G401 (cell line): ENCODE measurements around the gene TMEM200C. TPM values are rescaled to one million over a fixed set of nuclear protein-coding genes. Genes with fewer than 3 reads are reported as not detected.

Experiments used
- DNase-seq: peaks from one replicate; pipeline ENCODE4 v3.0.0-alpha.2; 2015; ENCODE audit warnings: low spot score
- in situ Hi-C: cut with HindIII; loops from 2 replicates; pipeline ENCODE4 v1.10.0; 2016; ENCODE audit warnings: low sequenced_read_pairs, mixed read lengths
- total RNA-seq: library from RNA; depleted of rRNA; stranded (reverse); fragments of >200 nt; shearing (Covaris generic); gene quantifications from 2 replicates; pipeline ENCODE4 v1.2.3, GENCODE V29; 2014

TMEM200C gene
- total RNA-seq, 1 experiment from 2014 or later: not detected

GRCh38 chr18:5841518-5841917 lies 53.8 kb downstream of the TMEM200C start:
- DNase-seq: peak; percentile 61
- in situ Hi-C loops: no loop called here

DNA sequence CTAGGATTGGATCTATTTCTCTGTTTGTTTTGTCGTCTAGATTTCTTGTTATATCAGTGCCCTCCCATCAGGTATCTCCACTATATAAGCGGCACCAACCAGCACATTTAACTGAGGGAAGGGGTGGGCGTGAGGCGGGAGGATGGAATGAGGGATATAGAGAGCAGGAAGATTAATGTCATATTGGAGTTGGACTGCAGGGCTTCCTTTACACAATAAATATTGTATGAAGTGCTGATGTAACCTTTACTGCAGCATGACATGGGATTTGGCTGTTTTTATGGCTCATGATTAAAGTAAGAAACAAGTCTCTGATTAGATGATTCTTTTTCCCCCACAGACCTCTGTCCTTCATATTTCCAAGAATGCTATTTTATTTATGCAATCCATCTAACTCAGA lies 54.8 kb downstream of the TMEM200C start:
- in situ Hi-C loops: no loop called here

GRCh38 chr18:5840025-5840424 lies 55.3 kb downstream of the TMEM200C start:
- in situ Hi-C loops: no loop called here
- DNase-seq: no peak

More for the DNA sequence above, 54.8 kb downstream of the TMEM200C start:
- DNase-seq: no peak

DNA sequence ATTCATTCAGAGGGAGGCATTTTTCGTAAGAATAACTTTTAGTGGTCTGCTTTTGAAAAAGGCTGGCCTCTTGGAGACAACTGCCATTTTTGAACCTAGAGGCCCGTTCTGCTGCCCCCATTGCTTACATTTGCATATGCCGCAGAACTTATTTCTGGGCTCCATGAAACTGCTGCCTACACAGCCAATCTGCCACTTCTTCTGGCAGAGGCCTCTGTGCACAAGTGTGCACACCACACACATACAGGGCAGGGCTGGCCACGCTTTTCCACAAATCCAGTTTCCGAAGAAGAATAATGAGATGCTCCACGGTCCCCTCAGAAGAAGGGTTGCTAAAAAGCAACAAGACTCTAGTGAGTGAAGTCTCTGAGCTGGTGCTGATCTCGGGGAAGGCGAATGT lies 56.2 kb downstream of the TMEM200C start:
- in situ Hi-C loops: no loop called here
- no peak for DNase-seq
